K562 (cell line): ENCODE measurements around the gene JMJD1C. TPM values are rescaled to one million over a fixed set of nuclear protein-coding genes. Genes with fewer than 3 reads are reported as not detected.
"Not testable (repeated sequence)": the region's sequence is repeated elsewhere in the genome, so short reads cannot be mapped to it uniquely, and the experiment has no call there.

Experiments used
- ATAC-seq: fragments of 200-7000 bp; cut with Tn5 transposase; 3 replicates; pipeline ENCODE4 v1.9.1; 2020; ENCODE audit warnings: moderate library complexity
- BruUV-seq: library from RNA; stranded (reverse); fragments of 400-500 nt; replicated peaks from 2 replicates; lab custom pipeline; 2021; lab: Mats Ljungman, UMichigan
- CTCF ChIA-PET: fragments of 300-600 bp; formaldehyde crosslinking; extraction: SDS; loops from one replicate; lab custom pipeline; 2021; ENCODE audit warnings: low intra/inter-chr PET ratio; lab: Yijun Ruan, JAX
- POLR2A ChIA-PET: fragments of 300-600, 350-650 bp; sonication (Branson Sonifier 250); formaldehyde crosslinking; extraction: SDS; loops from one replicate; lab custom pipeline; 2021; ENCODE audit warnings: antibody characterized with exemption, inconsistent platforms; lab: Yijun Ruan, JAX
- DNase-seq, 4 experiments: peaks; one replicate each; pipeline versions ENCODE4 v3.0.0 to v3.0.0-alpha.2; 2011 to 2018; ENCODE audit warnings: low spot score in 3 of 4, mixed read lengths in 3 of 4; ENCODE audit errors: extremely low read depth in 1 of 4
- FAIRE-seq: peaks from 2 replicates; lab custom pipeline; 2011; peaks lifted over from hg19 to GRCh38; lab: Jason Lieb, UNC
- H2AFZ ChIP-seq: 2 replicates; pipeline ENCODE4 v1.6.0; 2011; ENCODE audit warnings: low read depth, low read length, control low read depth, inconsistent platforms
- H3K27ac ChIP-seq: fragments of 200-600 bp; 3 replicates; pipeline ENCODE4 v1.8.0; 2011; ENCODE audit warnings: low read depth, mild to moderate bottlenecking, control low read depth, inconsistent platforms, low read length, moderate library complexity, mixed read lengths; ENCODE audit errors: extremely low read depth
- H3K27me3 ChIP-seq, 2 experiments: fragments of 300-600 bp in 1 of 2; 2 replicates in 1 of 2; 3 replicates in 1 of 2; pipeline versions ENCODE4 v1.6.0 to v1.8.0; 2011; ENCODE audit warnings: inconsistent platforms in 2 of 2, low read length in 2 of 2, mild to moderate bottlenecking in 1 of 2, mixed read lengths in 1 of 2, moderate library complexity in 1 of 2; ENCODE audit not compliant: control insufficient read depth in 2 of 2, insufficient read depth in 2 of 2
- H3K36me3 ChIP-seq: fragments of 300-600 bp; 3 replicates; pipeline ENCODE4 v1.8.0; 2011; ENCODE audit warnings: mild to moderate bottlenecking, low read length, inconsistent platforms; ENCODE audit not compliant: control insufficient read depth, insufficient read depth
- H3K4me1 ChIP-seq, 2 experiments: fragments of 200-600 bp in 1 of 2; replicated peaks in 1 of 2; 2 replicates in 1 of 2; 3 replicates in 1 of 2; pipeline versions ENCODE4 v1.5.1 to v1.8.0; 2011; ENCODE audit warnings: inconsistent platforms in 2 of 2, low read length in 2 of 2, mild to moderate bottlenecking in 1 of 2, mixed read lengths in 1 of 2, moderate library complexity in 1 of 2; ENCODE audit not compliant: control insufficient read depth in 2 of 2, insufficient read depth in 2 of 2
- H3K4me2 ChIP-seq: 2 replicates; pipeline ENCODE4 v1.6.1; 2011; ENCODE audit warnings: low read length, control low read depth, inconsistent platforms, mixed read lengths; ENCODE audit not compliant: insufficient read depth
- H3K4me3 ChIP-seq: fragments of 200-600 bp; sonication (generic), shearing (Covaris generic); 2 replicates; pipeline ENCODE4 v1.5.1; 2016; ENCODE audit warnings: control low read depth, inconsistent platforms
- H3K79me2 ChIP-seq: fragments of 200-600 bp; 3 replicates; pipeline ENCODE4 v1.8.0; 2011; ENCODE audit warnings: low read length, inconsistent platforms; ENCODE audit not compliant: control insufficient read depth, insufficient read depth
- H3K9ac ChIP-seq, 2 experiments: 2 replicates each; pipeline versions ENCODE4 v1.6.0 to v1.6.1; 2011; ENCODE audit warnings: low read depth in 2 of 2, low read length in 2 of 2, control low read depth in 1 of 2, inconsistent platforms in 1 of 2, mild to moderate bottlenecking in 1 of 2, mixed read lengths in 1 of 2; ENCODE audit not compliant: insufficient read depth in 1 of 2
- H3K9me1 ChIP-seq: one replicate; pipeline ENCODE4 v1.6.0; 2011; ENCODE audit warnings: inconsistent platforms, mild to moderate bottlenecking, low read length, moderate library complexity; ENCODE audit not compliant: control insufficient read depth, insufficient read depth
- H3K9me3 ChIP-seq: replicated peaks from 2 replicates; pipeline ENCODE4 v1.5.1; 2011; ENCODE audit warnings: low read depth, low read length, inconsistent platforms; ENCODE audit not compliant: control insufficient read depth, insufficient read depth
- H4K20me1 ChIP-seq: replicated peaks from 2 replicates; pipeline ENCODE4 v1.6.1; 2011; ENCODE audit warnings: low read length, inconsistent platforms, mixed read lengths; ENCODE audit not compliant: control insufficient read depth, insufficient read depth
- CEBPG ChIP-seq, 3 experiments: fragments of 200-800 bp in 1 of 3; sonication (Bioruptor generic) in 1 of 3; sonication (generic) in 1 of 3; formaldehyde crosslinking in 1 of 3; IDR thresholded peaks in 2 of 3; conservative IDR thresholded peaks in 1 of 3; 2 replicates each; pipeline versions ENCODE4 v1.6.1 to v1.8.0; 2016 to 2022; ENCODE audit warnings: missing compliant biosample characterization in 2 of 3, missing genetic modification characterization in 2 of 3, mild to moderate bottlenecking in 1 of 3, missing genetic modification reagents in 1 of 3
- MBD1 ChIP-seq: fragments of 250-450 bp; sonication (Bioruptor Pico); IDR thresholded peaks from 2 replicates; pipeline ENCODE4 v1.8.0; 2022; ENCODE audit warnings: inconsistent platforms
- WGBS: fragments of 100-300 bp; shearing (Covaris generic); methylation state at CpG from one replicate; pipeline ENCODE4 v1.1.6; 2016; ENCODE audit warnings: low coverage, mixed read lengths; ENCODE audit not compliant: insufficient coverage; ENCODE audit errors: missing lambda C conversion rate; 5-methylcytosine and 5-hydroxymethylcytosine counted together
- in situ Hi-C: fragments of 300-500 bp; cut with MboI; formaldehyde crosslinking; loops from 4 replicates; pipeline ENCODE4 v1.15.0; 2018; ENCODE audit warnings: inconsistent platforms, mixed read lengths
- intact Hi-C: fragments of 100-400 bp; cut with micrococcal nuclease; formaldehyde crosslinking; loops from 2 replicates; pipeline ENCODE4 v1.14.2; 2022
- polyA plus RNA-seq, 8 experiments: library from polyadenylated mRNA; depleted of rRNA in 4 of 8; stranded (reverse) in 5 of 8; unstranded in 3 of 8; fragments of >200 nt; fragmentation: Nextera tagmentation in 2 of 8; fragmentation: Illumina TruSeq in 1 of 8; extraction: Ambion mirVana in 2 of 8; extraction: Trizol in 1 of 8; gene quantifications; 2 replicates each; pipeline versions ENCODE4 v1.2.1 to v1.2.3, GENCODE V29; 2011 to 2014; ENCODE audit warnings: inconsistent platforms in 1 of 8, missing spikeins in 1 of 8
- total RNA-seq, 7 experiments: library from RNA; depleted of rRNA in 6 of 7; stranded (reverse); fragments of >200 nt in 6 of 7; fragmentation: Illumina TruSeq in 2 of 7; extraction: Trizol in 2 of 7; gene quantifications; 2 replicates each; pipeline versions ENCODE4 v1.2.1 to v1.2.3, GENCODE V29; 2011 to 2021; ENCODE audit warnings: low replicate concordance in 1 of 7

Gene JMJD1C
- total and polyA plus RNA-seq, 9 of the 15 experiments (the other 6 are each of a cell fraction or from before 2014, with no cell fraction given), result 25.3 to 68.0 (median 47.2) TPM

- Histone ChIP-seq H3K4me1 (no peaks in the 10 kb centered on the region), H3K27ac (no peak overlapping the region), H3K36me3 (peaks cover 40% of the 10 kb centered on the region; the same call in 1 of the 3 replicates), H3K9me3 (no peaks in the 10 kb centered on the region), H2AFZ (no peak overlapping the region), H3K4me2 (no peak overlapping the region), H3K79me2 (0 out of 3 replicates have a peak, but pooled peaks cover 2% of the 10 kb centered on the region), H3K27me3 (no peaks in the 10 kb centered on the region), H3K9me1 (no peaks in the 10 kb centered on the region), H4K20me1 (peaks cover 3% of the 10 kb centered on the region; the same call in 1 of the 2 replicates), H3K9ac (no peak overlapping the region), H3K4me3 (no peak overlapping the region)
- DNase-seq (no peak), ATAC-seq (no peak), FAIRE-seq (peak; percentile 15)
- 77% methylated on average over 6 of the region's 6 CpGs for WGBS
- CTCF ChIA-PET, result interaction anchor here (0.5 kb wide), 1 partner anchor 652 kb away, joined by 3 read pairs; no protein-coding TSS in a partner anchor
- TF ChIP-seq MBD1 (CRISPR knock-in tag) (no peak), CEBPG (CRISPR knock-in tag; IDR thresholded peaks at IDR 0.05) (no peak), CEBPG (tag; conservative IDR thresholded peaks at IDR 0.05 in 1 of 2, IDR thresholded peaks at IDR 0.05 in 1 of 2) (peak in 1 of 2 experiments; percentile 12; a peak in 1 of 4 replicates)
- no TSS peak for BruUV-seq
- in situ Hi-C loops (loop anchor here (10.0 kb wide), 1 partner anchor 540 kb away; no protein-coding TSS in a partner anchor), intact Hi-C loops (loop anchor here (5.0 to 10.0 kb wide), 4 partner anchors 72 to 542 kb away; no protein-coding TSS in a partner anchor)
- POLR2A ChIA-PET, result interaction anchor here (0.6 to 1.4 kb wide), 2 partner anchors 12 to 325 kb away, joined by 3 to 8 read pairs; no protein-coding TSS in a partner anchor
Measured at GRCh38 chr10:63154546-63155387, 311.0 kb downstream of the JMJD1C start.

DNA sequence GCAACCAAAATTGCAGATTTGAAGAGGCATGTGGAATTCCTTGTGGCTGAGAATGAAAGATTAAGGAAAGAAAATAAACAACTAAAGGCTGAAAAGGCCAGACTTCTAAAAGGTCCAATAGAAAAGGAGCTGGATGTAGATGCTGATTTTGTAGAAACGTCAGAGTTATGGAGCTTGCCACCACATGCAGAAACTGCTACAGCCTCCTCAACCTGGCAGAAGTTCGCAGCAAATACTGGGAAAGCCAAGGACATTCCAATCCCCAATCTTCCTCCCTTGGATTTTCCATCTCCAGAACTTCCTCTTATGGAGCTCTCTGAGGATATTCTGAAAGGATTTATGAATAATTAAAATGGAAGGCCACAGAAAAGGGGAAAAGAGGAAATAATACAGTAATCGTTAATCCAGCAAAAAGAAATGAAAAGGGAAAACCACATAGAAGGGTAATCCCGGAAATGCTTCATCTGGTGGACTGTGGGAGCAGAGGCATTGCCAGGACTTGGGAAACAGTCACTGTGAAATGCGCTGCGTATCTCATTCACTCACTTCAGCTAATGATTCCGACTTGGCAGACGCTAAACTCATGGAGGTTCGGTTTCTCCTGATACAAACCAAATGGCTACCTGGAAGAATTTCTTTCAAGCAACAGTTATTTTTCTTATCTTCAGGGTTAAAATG is 311.8 kb downstream of the JMJD1C start:
- TSS peak; percentile 20 for BruUV-seq
- H3K9me3 ChIP-seq, H3K27me3 ChIP-seq, H3K4me3 ChIP-seq, POLR2A ChIA-PET, ATAC-seq, H3K27ac ChIP-seq, H3K4me1 ChIP-seq, H3K9me1 ChIP-seq, DNase-seq, H2AFZ ChIP-seq, FAIRE-seq, H3K4me2 ChIP-seq, H3K79me2 ChIP-seq, CTCF ChIA-PET, H3K9ac ChIP-seq, H4K20me1 ChIP-seq: not testable (repeated sequence)
- H3K36me3 ChIP-seq, result peaks cover 40% of the 10 kb centered on the region; the same call in 1 of the 3 replicates
- in situ Hi-C loops (loop anchor here (10.0 kb wide), 1 partner anchor 539 kb away; no protein-coding TSS in a partner anchor), intact Hi-C loops (loop anchor here (10.0 kb wide), 1 partner anchor 419 kb away; no protein-coding TSS in a partner anchor)
- 91% methylated on average over 9 of the region's 9 CpGs for WGBS
